Liver (tissue), 3 donors: ENCODE data around the gene CWC22.

Source experiments
- CTCF ChIP-seq: fragments of 150-350 bp; IDR thresholded peaks from 2 replicates; pipeline ENCODE4 v1.5.1; 2017; ENCODE audit warnings: improper control_type of control experiment, low read depth, low read length; ENCODE audit not compliant: missing input control
- FOXA2 ChIP-seq: IDR thresholded peaks from 2 replicates; pipeline ENCODE4 v1.6.1; 2016; ENCODE audit warnings: antibody characterized with exemption
- GABPA ChIP-seq, 2 donors: IDR thresholded peaks in 1 of 2; conservative IDR thresholded peaks in 1 of 2; 2 replicates each; pipeline ENCODE4 v1.6.1; 2016; ENCODE audit warnings: antibody characterized with exemption in 2 of 2, mild to moderate bottlenecking in 1 of 2, moderate library complexity in 1 of 2
- MAX ChIP-seq: IDR thresholded peaks from 2 replicates; pipeline ENCODE4 v1.6.1; 2016; ENCODE audit warnings: antibody characterized with exemption
- RAD21 ChIP-seq, 2 donors: IDR thresholded peaks; 2 replicates each; pipeline ENCODE4 v1.6.1; 2016; ENCODE audit warnings: antibody characterized with exemption in 2 of 2, mild to moderate bottlenecking in 2 of 2
- REST ChIP-seq: IDR thresholded peaks from 2 replicates; pipeline ENCODE4 v1.6.1; 2016; ENCODE audit warnings: antibody characterized with exemption, mild to moderate bottlenecking
- TAF1 ChIP-seq: conservative IDR thresholded peaks from 2 replicates; pipeline ENCODE4 v1.6.1; 2016; ENCODE audit warnings: antibody characterized with exemption, mild to moderate bottlenecking
- YY1 ChIP-seq: IDR thresholded peaks from 2 replicates; pipeline ENCODE4 v1.6.1; 2016; ENCODE audit warnings: antibody characterized with exemption, mild to moderate bottlenecking
- ZBTB33 ChIP-seq: IDR thresholded peaks from 2 replicates; pipeline ENCODE4 v1.6.1; 2016; ENCODE audit warnings: antibody characterized with exemption
- donor health status: healthy.
- donor health status: healthy.

- no peak for TF ChIP-seq RAD21 (IDR thresholded peaks at IDR 0.05)
- TF ChIP-seq ZBTB33 = no peak
- no peak for TF ChIP-seq CTCF
- no peak for TF ChIP-seq MAX
- TF ChIP-seq FOXA2 = no peak
- TF ChIP-seq YY1 = no peak
- TF ChIP-seq TAF1 = no peak
- TF ChIP-seq GABPA (IDR thresholded peaks at IDR 0.05 in 1 of 2, conservative IDR thresholded peaks at IDR 0.05 in 1 of 2) = no peak
- TF ChIP-seq REST = no peak
These were observed 22.5 kb upstream of the CWC22 start for GRCh38 chr2:180029575-180029974.
